Sigmoid colon (tissue), 7 donors: Measurements from ENCODE around the gene FNDC3A. TPM values are rescaled to one million over a fixed set of nuclear protein-coding genes. Genes with fewer than 3 reads are reported as not detected.

Experiments used
- DNase-seq: peaks from one replicate; pipeline ENCODE4 v3.0.0-alpha.2; 2019
- H3K27ac ChIP-seq, 4 donors: fragments of 200-600 bp; sonication (generic); one replicate each; pipeline ENCODE4 v1.5.1; 2016 to 2019; ENCODE audit warnings: mild to moderate bottlenecking in 1 of 4
- H3K27me3 ChIP-seq, 3 donors: fragments of 200-600 bp; sonication (generic); one replicate each; pipeline ENCODE4 v1.5.1; 2019; ENCODE audit warnings: mild to moderate bottlenecking in 1 of 3
- H3K36me3 ChIP-seq, 4 donors: fragments of 200-600 bp; sonication (generic); one replicate each; pipeline ENCODE4 v1.5.1; 2016 to 2019
- H3K4me1 ChIP-seq, 4 donors: fragments of 200-600 bp; sonication (generic); one replicate each; pipeline ENCODE4 v1.5.1; 2017 to 2019
- H3K4me3 ChIP-seq, 4 donors: fragments of 200-600 bp; sonication (generic); one replicate each; pipeline ENCODE4 v1.5.1; 2017 to 2019; ENCODE audit warnings: mild to moderate bottlenecking in 2 of 4, moderate library complexity in 1 of 4
- H3K9me3 ChIP-seq, 4 donors: fragments of 200-600 bp in 3 of 4; sonication (generic) in 3 of 4; one replicate each; pipeline versions ENCODE4 v1.5.1 to v1.6.1; 2013 to 2019
- CTCF ChIP-seq, 4 experiments: fragments of 450-650 bp in 3 of 4; fragments of 200-600 bp in 1 of 4; IDR thresholded peaks; one replicate each; pipeline ENCODE4 v1.5.1; 2016 to 2019; ENCODE audit warnings: antibody characterized with exemption in 4 of 4, mild to moderate bottlenecking in 3 of 4, moderate library complexity in 2 of 4
- EP300 ChIP-seq, 4 donors: sonication (generic); formaldehyde crosslinking; IDR thresholded peaks; one replicate each; pipeline ENCODE4 v1.6.1; 2017; ENCODE audit warnings: antibody characterized with exemption in 4 of 4
- POLR2A ChIP-seq, 2 donors: fragments of 450-650 bp; IDR thresholded peaks; one replicate each; pipeline ENCODE4 v1.6.1; 2016; ENCODE audit warnings: antibody characterized with exemption in 2 of 2, mild to moderate bottlenecking in 2 of 2, moderate library complexity in 2 of 2
- POLR2AphosphoS5 ChIP-seq, 4 donors: sonication (generic); formaldehyde crosslinking; IDR thresholded peaks; one replicate each; pipeline ENCODE4 v1.6.1; 2017; ENCODE audit warnings: antibody characterized with exemption in 4 of 4
- WGBS, 2 donors: extraction: QIAGEN DNeasy Blood & Tissue Kit; methylation state at CpG; one replicate each; pipeline ENCODE4 v1.1.7; 2013; 5-methylcytosine and 5-hydroxymethylcytosine counted together
- intact Hi-C: fragments of 100-400 bp; cut with DNase I; formaldehyde crosslinking; loops from one replicate; pipeline ENCODE4 v1.15.1; 2023
- polyA plus RNA-seq, 3 donors: library from polyadenylated mRNA; stranded (reverse); fragments of 200-250 nt; gene quantifications; one replicate each; pipeline ENCODE4 v1.2.3, GENCODE V29; 2013
- total RNA-seq, 4 donors: library from RNA; depleted of rRNA; stranded (reverse); fragments of >200 nt; gene quantifications; one replicate each; pipeline ENCODE4 v1.1.0, GENCODE V29; 2016
- donor health status: healthy with polysubstance abuse.
- donor health status: Bipolar disorder and iron deficiency.
- donor health status: healthy.

FNDC3A gene
- total and polyA plus RNA-seq, 7 donors = 14.4 to 61.4 (median 47.8) TPM

GRCh38 chr13:49100637-49101570, 125.2 kb downstream of the FNDC3A start:
- Histone ChIP-seq H3K9me3 (no peaks in the 10 kb centered on the region), H3K4me3 (no peak overlapping the region), H3K36me3 (no peaks in the 10 kb centered on the region), H3K4me1 (peaks cover 0 to 27% (median 22%) of the 10 kb centered on the region in 4 donors), H3K27ac (no peak overlapping the region), H3K27me3 (no peaks in the 10 kb centered on the region)
- 71 to 88% methylated on average over 6 of the region's 6 CpGs for WGBS, 2 donors
- intact Hi-C loops = no loop called here
- TF ChIP-seq EP300 (IDR thresholded peaks at IDR 0.05) (no peak), CTCF (IDR thresholded peaks at IDR 0.05) (no peak), POLR2A (IDR thresholded peaks at IDR 0.05) (no peak), POLR2AphosphoS5 (IDR thresholded peaks at IDR 0.05) (no peak)
- DNase-seq = no peak

GRCh38 chr13:49108196-49108595, 132.5 kb downstream of the FNDC3A start:
- Histone ChIP-seq H3K4me3 (no peak overlapping the region), H3K27ac (no peak overlapping the region), H3K36me3 (no peaks in the 10 kb centered on the region), H3K27me3 (no peaks in the 10 kb centered on the region), H3K4me1 (peaks cover 0 to 25% (median 20%) of the 10 kb centered on the region in 4 donors), H3K9me3 (no peaks in the 10 kb centered on the region)
- intact Hi-C loops = no loop called here
- WGBS, 2 donors = 75 to 91% methylated on average over 2 of the region's 2 CpGs
- TF ChIP-seq CTCF (IDR thresholded peaks at IDR 0.05) (no peak), POLR2AphosphoS5 (IDR thresholded peaks at IDR 0.05) (no peak), EP300 (IDR thresholded peaks at IDR 0.05) (no peak), POLR2A (IDR thresholded peaks at IDR 0.05) (no peak)
- DNase-seq = no peak

GRCh38 chr13:49110122-49110912, 134.6 kb downstream of the FNDC3A start:
- no peaks in the 10 kb centered on the region for H3K9me3 ChIP-seq
- peak; percentile 91 for DNase-seq
- peak overlapping the region; percentile 27 to 57 (median 49) for H3K4me3 ChIP-seq
- 1% methylated on average over 16 of the region's 16 CpGs for WGBS, 2 donors
- H3K27me3 ChIP-seq = no peaks in the 10 kb centered on the region
- TF ChIP-seq CTCF (IDR thresholded peaks at IDR 0.05) (no peak), POLR2A (IDR thresholded peaks at IDR 0.05) (no peak), EP300 (IDR thresholded peaks at IDR 0.05) (peak in 1 of 4 donors; percentile 18), POLR2AphosphoS5 (IDR thresholded peaks at IDR 0.05) (peak in 3 of 4 donors; percentile 36 to 70 (median 41))
- peak overlapping the region; percentile 35 to 70 (median 65) for H3K27ac ChIP-seq
- intact Hi-C loops = loop anchor here (1.0 to 10.0 kb wide), 2 partner anchors 135 to 334 kb away; partner anchors contain the start of genes CAB39L, FNDC3A and SETDB2
- H3K36me3 ChIP-seq = no peaks in the 10 kb centered on the region
- H3K4me1 ChIP-seq = peaks cover 0 to 39% (median 35%) of the 10 kb centered on the region in 4 donors

- Histone ChIP-seq H3K27ac (peak overlapping the region in 2 of 4 donors; percentile 67 to 70), H3K36me3 (no peaks in the 10 kb centered on the region), H3K4me1 (peaks cover 0 to 39% (median 36%) of the 10 kb centered on the region in 4 donors), H3K27me3 (no peaks in the 10 kb centered on the region), H3K4me3 (peak overlapping the region; percentile 27 to 57 (median 49)), H3K9me3 (no peaks in the 10 kb centered on the region)
- TF ChIP-seq POLR2AphosphoS5 (IDR thresholded peaks at IDR 0.05) = no peak
- no peak for TF ChIP-seq EP300 (IDR thresholded peaks at IDR 0.05)
- TF ChIP-seq CTCF (IDR thresholded peaks at IDR 0.05) = no peak
- no peak for TF ChIP-seq POLR2A (IDR thresholded peaks at IDR 0.05)
- no peak for DNase-seq
- intact Hi-C loops = loop anchor here (1.0 to 10.0 kb wide), 2 partner anchors 136 to 334 kb away; partner anchors contain the start of genes CAB39L, FNDC3A and SETDB2
Observed at GRCh38 chr13:49110913-49111170, 135.1 kb downstream of the FNDC3A start.
